ENCODE results near the gene NARS2. TPM values are rescaled to one million over a fixed set of nuclear protein-coding genes. Genes with fewer than 3 reads are reported as not detected.

The NARS2 gene
- total and polyA plus RNA-seq, 9 donors: 13.2 to 24.5 (median 17.1) TPM

GRCh38 chr11:78398715-78399114, 175.9 kb downstream of the NARS2 start:
- H3K4me1 ChIP-seq (ENCODE audit: insufficient read depth): peaks cover 20% of the 10 kb centered on the region
- intact Hi-C loops (cut with DNase I): no loop called here
- TF ChIP-seq, protein P1, sequence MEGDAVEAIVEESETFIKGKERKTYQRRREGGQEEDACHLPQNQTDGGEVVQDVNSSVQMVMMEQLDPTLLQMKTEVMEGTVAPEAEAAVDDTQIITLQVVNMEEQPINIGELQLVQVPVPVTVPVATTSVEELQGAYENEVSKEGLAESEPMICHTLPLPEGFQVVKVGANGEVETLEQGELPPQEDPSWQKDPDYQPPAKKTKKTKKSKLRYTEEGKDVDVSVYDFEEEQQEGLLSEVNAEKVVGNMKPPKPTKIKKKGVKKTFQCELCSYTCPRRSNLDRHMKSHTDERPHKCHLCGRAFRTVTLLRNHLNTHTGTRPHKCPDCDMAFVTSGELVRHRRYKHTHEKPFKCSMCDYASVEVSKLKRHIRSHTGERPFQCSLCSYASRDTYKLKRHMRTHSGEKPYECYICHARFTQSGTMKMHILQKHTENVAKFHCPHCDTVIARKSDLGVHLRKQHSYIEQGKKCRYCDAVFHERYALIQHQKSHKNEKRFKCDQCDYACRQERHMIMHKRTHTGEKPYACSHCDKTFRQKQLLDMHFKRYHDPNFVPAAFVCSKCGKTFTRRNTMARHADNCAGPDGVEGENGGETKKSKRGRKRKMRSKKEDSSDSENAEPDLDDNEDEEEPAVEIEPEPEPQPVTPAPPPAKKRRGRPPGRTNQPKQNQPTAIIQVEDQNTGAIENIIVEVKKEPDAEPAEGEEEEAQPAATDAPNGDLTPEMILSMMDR (IDR thresholded peaks at IDR 0.05): no peak
- TF ChIP-seq EP300 (IDR thresholded peaks at IDR 0.05) (no peak), POLR2A (IDR thresholded peaks at IDR 0.05) (no peak)
- no peaks in the 10 kb centered on the region for H3K27me3 ChIP-seq
- no peak overlapping the region for H3K4me3 ChIP-seq
- H3K27ac ChIP-seq: no peak overlapping the region
- no peak for DNase-seq
- H3K9me3 ChIP-seq: no peaks in the 10 kb centered on the region
- H3K36me3 ChIP-seq: no peaks in the 10 kb centered on the region
- WGBS, 3 donors: 55 to 65% (median 59%) methylated on average over 1 of the region's 1 CpG

DNA sequence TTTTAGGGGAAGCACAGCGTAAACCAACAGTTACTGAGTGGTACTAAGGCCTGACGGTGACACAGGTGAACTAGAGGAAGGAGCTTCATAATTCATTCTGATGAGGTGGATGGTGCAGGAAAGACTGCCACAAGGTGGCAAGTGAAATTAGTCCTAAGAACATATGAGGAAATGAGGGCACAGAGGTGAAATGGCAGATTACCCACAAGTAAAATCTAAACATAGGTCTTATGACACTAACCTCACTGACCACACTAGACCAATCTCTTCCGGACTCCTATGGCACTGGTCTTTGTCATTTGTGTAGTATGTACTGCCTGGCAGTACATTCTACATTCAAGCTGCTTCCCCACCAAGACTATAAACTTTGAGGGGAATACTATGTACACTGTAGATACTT, 177.3 kb downstream of the NARS2 start:
- Histone ChIP-seq H3K9me3 (no peaks in the 10 kb centered on the region), H3K27me3 (no peaks in the 10 kb centered on the region), H3K4me3 (no peak overlapping the region), H3K4me1 (ENCODE audit: insufficient read depth) (peaks cover 24% of the 10 kb centered on the region), H3K27ac (no peak overlapping the region), H3K36me3 (no peaks in the 10 kb centered on the region)
- WGBS, 3 donors: 89 to 98% (median 92%) methylated on average over 3 of the region's 3 CpGs
- TF ChIP-seq EP300 (IDR thresholded peaks at IDR 0.05) (no peak), POLR2A (IDR thresholded peaks at IDR 0.05) (no peak)
- TF ChIP-seq, protein P1 (IDR thresholded peaks at IDR 0.05): no peak
- no peak for DNase-seq
- intact Hi-C loops (cut with DNase I): no loop called here

DNA sequence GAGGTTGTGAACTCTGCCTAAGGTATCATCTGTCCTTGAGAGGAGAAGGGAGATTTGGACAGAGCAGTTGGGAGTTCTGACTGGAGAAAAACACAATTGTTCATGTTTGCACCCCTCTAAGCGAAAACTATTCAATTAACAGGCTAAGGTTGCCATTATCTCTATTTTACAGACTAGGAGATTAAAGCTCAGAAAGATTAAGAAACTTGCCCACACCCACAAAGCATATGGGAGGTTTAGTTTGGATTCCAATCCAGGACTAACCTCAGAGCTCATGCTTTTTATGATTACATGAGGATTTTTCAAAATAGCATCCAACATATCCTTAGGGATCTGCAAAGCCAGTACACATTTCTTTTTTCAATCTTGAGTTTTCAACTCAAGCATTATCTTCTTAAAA, 179.1 kb downstream of the NARS2 start:
- Histone ChIP-seq H3K27ac (no peak overlapping the region), H3K36me3 (no peaks in the 10 kb centered on the region), H3K4me3 (no peak overlapping the region), H3K4me1 (ENCODE audit: insufficient read depth) (peaks cover 25% of the 10 kb centered on the region), H3K9me3 (no peaks in the 10 kb centered on the region), H3K27me3 (no peaks in the 10 kb centered on the region)
- intact Hi-C loops (cut with DNase I): no loop called here
- DNase-seq: no peak
- TF ChIP-seq EP300 (IDR thresholded peaks at IDR 0.05) (no peak), POLR2A (IDR thresholded peaks at IDR 0.05) (no peak)
- TF ChIP-seq, protein P1 (IDR thresholded peaks at IDR 0.05): no peak
- WGBS, 3 donors: 86 to 97% (median 94%) methylated on average over 1 of the region's 1 CpG

DNA sequence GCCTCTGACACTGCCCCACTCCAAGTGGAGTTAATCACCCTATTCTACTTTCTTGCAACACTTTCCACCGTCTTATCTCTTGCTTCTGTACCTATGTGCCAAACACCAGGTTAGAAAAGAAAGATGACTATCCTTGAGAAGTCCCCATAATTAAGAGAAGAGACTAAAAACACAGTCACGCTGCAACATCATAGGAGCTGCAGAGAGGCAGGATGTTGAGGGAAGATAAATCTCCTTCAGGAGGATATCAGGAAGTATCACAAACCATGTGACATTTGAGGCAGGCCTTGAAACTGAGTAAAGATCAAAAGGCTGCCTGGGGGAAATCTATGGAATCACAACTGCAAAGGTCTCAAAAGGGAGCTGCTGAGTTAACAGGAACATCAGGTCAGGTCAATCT, 181.8 kb downstream of the NARS2 start:
- TF ChIP-seq EP300 (IDR thresholded peaks at IDR 0.05) (no peak), POLR2A (IDR thresholded peaks at IDR 0.05) (no peak)
- TF ChIP-seq, protein P1 (IDR thresholded peaks at IDR 0.05): no peak
- H3K4me3 ChIP-seq: no peak overlapping the region
- no peaks in the 10 kb centered on the region for H3K36me3 ChIP-seq
- no peaks in the 10 kb centered on the region for H3K9me3 ChIP-seq
- peaks cover 25% of the 10 kb centered on the region for H3K4me1 ChIP-seq (ENCODE audit: insufficient read depth)
- no peaks in the 10 kb centered on the region for H3K27me3 ChIP-seq
- intact Hi-C loops (cut with DNase I): no loop called here
- 33 to 50% (median 34%) methylated on average over 2 of the region's 2 CpGs for WGBS, 3 donors
- H3K27ac ChIP-seq: no peak overlapping the region
- no peak for DNase-seq

Data from ovary (tissue), 9 donors.